NCI-H748 (cell line): ENCODE results near the gene NFATC2.

Source experiments
- DNase-seq: peaks from one replicate; lab custom pipeline; 2025; ENCODE audit not compliant: unreplicated experiment; lab: John Stamatoyannopoulos, UW

NFATC2 gene

GRCh38 chr20:51496964-51497363, 45.6 kb downstream of the NFATC2 start:
- no peak for DNase-seq

GRCh38 chr20:51495921-51496545, 46.5 kb downstream of the NFATC2 start:
- no peak for DNase-seq

GRCh38 chr20:51495291-51495690, 47.2 kb downstream of the NFATC2 start:
- DNase-seq, result no peak

GRCh38 chr20:51494241-51495110, 48.0 kb downstream of the NFATC2 start:
- DNase-seq, result no peak

- DNase-seq, result no peak
Measured at GRCh38 chr20:51493346-51493791, 49.1 kb downstream of the NFATC2 start.

- DNase-seq, result peak; percentile 64
Measured at GRCh38 chr20:51492167-51493092, 50.1 kb downstream of the NFATC2 start.

GRCh38 chr20:51491393-51491792, 51.1 kb downstream of the NFATC2 start:
- no peak for DNase-seq

- DNase-seq, result no peak
Measured at GRCh38 chr20:51490635-51491034, 51.9 kb downstream of the NFATC2 start.

GRCh38 chr20:51489611-51490010, 52.9 kb downstream of the NFATC2 start:
- DNase-seq, result no peak

GRCh38 chr20:51488331-51488730, 54.2 kb downstream of the NFATC2 start:
- DNase-seq, result no peak

GRCh38 chr20:51487565-51488268, 54.8 kb downstream of the NFATC2 start:
- no peak for DNase-seq

GRCh38 chr20:51487076-51487475, 55.4 kb downstream of the NFATC2 start:
- no peak for DNase-seq

- no peak for DNase-seq
Measured at GRCh38 chr20:51486197-51487005, 56.1 kb downstream of the NFATC2 start.

- no peak for DNase-seq
Measured at GRCh38 chr20:51484831-51485230, 57.7 kb downstream of the NFATC2 start.

GRCh38 chr20:51484141-51484815, 58.2 kb downstream of the NFATC2 start:
- peak; percentile 31 for DNase-seq

- DNase-seq, result no peak
Measured at GRCh38 chr20:51482836-51483473, 59.6 kb downstream of the NFATC2 start.

GRCh38 chr20:51481341-51481914, 61.1 kb downstream of the NFATC2 start:
- DNase-seq, result no peak

- DNase-seq, result no peak
Measured at GRCh38 chr20:51480507-51481270, 61.8 kb downstream of the NFATC2 start.
